Tibial nerve (tissue), 4 donors: ENCODE measurements around the gene TMEM198. TPM values are rescaled to one million over a fixed set of nuclear protein-coding genes. Genes with fewer than 3 reads are reported as not detected.

ENCODE experiments used
- DNase-seq, 2 donors: peaks; one replicate each; pipeline ENCODE4 v3.0.0-alpha.2; 2019; ENCODE audit warnings: low spot score in 2 of 2
- H3K27ac ChIP-seq, 4 donors: fragments of 200-600 bp; sonication (generic) in 3 of 4; one replicate each; pipeline ENCODE4 v1.5.1; 2017 to 2019; ENCODE audit warnings: mild to moderate bottlenecking in 1 of 4
- H3K27me3 ChIP-seq, 2 donors: fragments of 200-600 bp; sonication (generic) in 1 of 2; one replicate each; pipeline versions ENCODE4 v1.5.1 to v1.6.0; 2017 to 2019
- H3K36me3 ChIP-seq, 3 donors: fragments of 200-600 bp; sonication (generic); one replicate each; pipeline ENCODE4 v1.5.1; 2018 to 2019
- H3K4me1 ChIP-seq, 4 donors: fragments of 200-600 bp; sonication (generic) in 3 of 4; one replicate each; pipeline ENCODE4 v1.5.1; 2017 to 2019
- H3K4me3 ChIP-seq, 4 donors: fragments of 200-600 bp; sonication (generic) in 3 of 4; one replicate each; pipeline ENCODE4 v1.5.1; 2017 to 2019; ENCODE audit warnings: mild to moderate bottlenecking in 1 of 4, moderate library complexity in 1 of 4
- H3K9me3 ChIP-seq, 4 donors: fragments of 200-600 bp; sonication (generic) in 3 of 4; one replicate each; pipeline ENCODE4 v1.5.1; 2017 to 2019
- CTCF ChIP-seq, 5 experiments: fragments of 200-600 bp in 3 of 5; fragments of 450-650 bp in 2 of 5; sonication (generic) in 3 of 5; IDR thresholded peaks; one replicate each; pipeline ENCODE4 v1.5.1; 2016 to 2019; ENCODE audit warnings: antibody characterized with exemption in 5 of 5, mild to moderate bottlenecking in 3 of 5, moderate library complexity in 2 of 5
- EP300 ChIP-seq, 2 donors: sonication (generic); formaldehyde crosslinking; IDR thresholded peaks; one replicate each; pipeline ENCODE4 v1.6.1; 2017; ENCODE audit warnings: antibody characterized with exemption in 2 of 2, mild to moderate bottlenecking in 1 of 2
- POLR2A ChIP-seq, 2 donors: fragments of 450-650 bp; IDR thresholded peaks; one replicate each; pipeline ENCODE4 v1.6.1; 2017; ENCODE audit warnings: antibody characterized with exemption in 2 of 2, mild to moderate bottlenecking in 2 of 2, moderate library complexity in 2 of 2
- WGBS, 2 donors: methylation state at CpG; one replicate each; pipeline ENCODE4 v1.1.5; 2018; 5-methylcytosine and 5-hydroxymethylcytosine counted together
- total RNA-seq, 4 donors: library from RNA; depleted of rRNA; stranded (reverse); fragments of >200 nt; gene quantifications; one replicate each; pipeline ENCODE4 v1.1.0, GENCODE V29; 2016

The TMEM198 gene
- total RNA-seq, 4 donors from 2014 or later = 1.6 to 2.4 (median 1.9) TPM

GRCh38 chr2:219496825-219497494 is 46.9 kb upstream of the TMEM198 start:
- whole genome bisulfite sequencing, 2 donors = 19 to 21% methylated on average over 25 to 46 of the region's 61 CpGs
- peak in 1 of 2 donors; percentile 15 for DNase-seq

GRCh38 chr2:219497495-219498279 is 46.1 kb upstream of the TMEM198 start:
- WGBS, 2 donors = 4 to 5% methylated on average over 42 to 46 of the region's 59 CpGs
- Histone ChIP-seq H3K4me1 (peaks cover 0 to 38% (median 17%) of the 10 kb centered on the region in 4 donors), H3K27me3 (peaks cover 0 to 38% of the 10 kb centered on the region in 2 donors), H3K27ac (peak overlapping the region; percentile 90 to 97 (median 92)), H3K9me3 (no peaks in the 10 kb centered on the region), H3K36me3 (peaks cover 0 to 11% (median 0%) of the 10 kb centered on the region in 3 donors), H3K4me3 (peak overlapping the region; percentile 59 to 72 (median 66))
- TF ChIP-seq CTCF (IDR thresholded peaks at IDR 0.05) = no peak
- TF ChIP-seq EP300 (IDR thresholded peaks at IDR 0.05) = peak in 1 of 2 donors; percentile 72
- peak in 1 of 2 donors; percentile 18 for TF ChIP-seq POLR2A (IDR thresholded peaks at IDR 0.05)
- DNase-seq = peak; percentile 79 to 85

More at GRCh38 chr2:219496825-219497494, 46.9 kb upstream of the TMEM198 start:
- Histone ChIP-seq H3K27ac (peak overlapping the region in 1 of 4 donors; percentile 94), H3K27me3 (peaks cover 0 to 44% of the 10 kb centered on the region in 2 donors), H3K9me3 (no peaks in the 10 kb centered on the region), H3K4me1 (peaks cover 0 to 38% (median 17%) of the 10 kb centered on the region in 4 donors), H3K4me3 (peak overlapping the region; percentile 59 to 72 (median 66)), H3K36me3 (peaks cover 0 to 4% (median 0%) of the 10 kb centered on the region in 3 donors)
- no peak for TF ChIP-seq EP300 (IDR thresholded peaks at IDR 0.05)
- TF ChIP-seq CTCF (IDR thresholded peaks at IDR 0.05) = no peak
- no peak for TF ChIP-seq POLR2A (IDR thresholded peaks at IDR 0.05)

- TF ChIP-seq POLR2A (IDR thresholded peaks at IDR 0.05) (peak; percentile 25 to 76), EP300 (IDR thresholded peaks at IDR 0.05) (peak; percentile 87 to 91), CTCF (IDR thresholded peaks at IDR 0.05) (peak in 2 of 5 experiments; percentile 31 to 32)
- Histone ChIP-seq H3K4me3 (peak within 1 kb of the TSS; percentile 59 to 72 (median 66)), H3K9me3 (no peaks in the 10 kb centered on the region), H3K27me3 (peaks cover 0 to 33% of the 10 kb centered on the region in 2 donors), H3K36me3 (peaks cover 0 to 19% (median 0%) of the 10 kb centered on the region in 3 donors), H3K4me1 (peaks cover 0 to 38% (median 17%) of the 10 kb centered on the region in 4 donors), H3K27ac (peak within 1 kb of the TSS; percentile 90 to 97 (median 92))
- WGBS, 2 donors = 0 to 1% methylated on average over 47 to 48 of the region's 49 CpGs
- peak; percentile 91 to 98 for DNase-seq
Measured at GRCh38 chr2:219498280-219499057, 45.4 kb upstream of the TMEM198 start, which contains the start of gene GMPPA. GMPPA (plus strand) TSS chr2:219498891; CDS start chr2:219499976, 1,085 bp downstream.

- no peaks in the 10 kb centered on the region for H3K9me3 ChIP-seq
- H3K36me3 ChIP-seq = peaks cover 0 to 24% (median 0%) of the 10 kb centered on the region in 3 donors
- peak overlapping the region; percentile 59 to 72 (median 66) for H3K4me3 ChIP-seq
- H3K27me3 ChIP-seq = peaks cover 0 to 28% of the 10 kb centered on the region in 2 donors
- peaks cover 0 to 38% (median 17%) of the 10 kb centered on the region in 4 donors for H3K4me1 ChIP-seq
- H3K27ac ChIP-seq = peak overlapping the region; percentile 90 to 97 (median 92)
- no peak for DNase-seq
- TF ChIP-seq CTCF (IDR thresholded peaks at IDR 0.05) (no peak), POLR2A (IDR thresholded peaks at IDR 0.05) (no peak), EP300 (IDR thresholded peaks at IDR 0.05) (no peak)
- 0% methylated on average over 3 of the region's 3 CpGs for WGBS, 2 donors
Measured at GRCh38 chr2:219499058-219499307, 44.8 kb upstream of the TMEM198 start.
